Endothelial cell of umbilical vein (primary cell): ENCODE measurements around the gene GCSH. TPM values are rescaled to one million over a fixed set of nuclear protein-coding genes. Genes with fewer than 3 reads are reported as not detected.

Experiments
- BruUV-seq: library from RNA; stranded (reverse); fragments of 400-500 nt; replicated peaks from 2 replicates; lab custom pipeline; 2021; lab: Mats Ljungman, UMichigan
- CTCF ChIA-PET: fragments of 300-600, 350-600 bp; sonication (Branson Sonifier 250); formaldehyde crosslinking; loops from one replicate; lab custom pipeline; 2021; ENCODE audit warnings: antibody characterized with exemption, inconsistent platforms; lab: Charles Lee
- POLR2A ChIA-PET: fragments of 300-600, 350-600 bp; sonication (Branson Sonifier 250); formaldehyde crosslinking; loops from one replicate; lab custom pipeline; 2021; ENCODE audit warnings: antibody characterized with exemption, inconsistent platforms; lab: Charles Lee
- DNase-seq: peaks from one replicate; pipeline ENCODE4 v3.0.0-alpha.2; 2011; ENCODE audit warnings: low read depth, low spot score
- FAIRE-seq: peaks from 2 replicates; lab custom pipeline; 2011; peaks lifted over from hg19 to GRCh38; lab: Jason Lieb, UNC
- H2AFZ ChIP-seq: 2 replicates; pipeline ENCODE4 v1.6.0; 2012; ENCODE audit warnings: low read depth, low read length, control low read depth, inconsistent platforms
- H3K27ac ChIP-seq: 2 replicates; pipeline ENCODE4 v1.5.1; 2011; ENCODE audit warnings: low read depth, mild to moderate bottlenecking, control low read depth, low read length, moderate library complexity; ENCODE audit not compliant: insufficient read depth
- H3K27me3 ChIP-seq, 2 experiments: 2 replicates each; pipeline versions ENCODE4 v1.6.0 to v1.6.1; 2011; ENCODE audit warnings: low read length in 2 of 2, mixed read lengths in 1 of 2; ENCODE audit not compliant: control insufficient read depth in 2 of 2, insufficient read depth in 2 of 2
- H3K36me3 ChIP-seq, 2 experiments: 2 replicates in 1 of 2; 3 replicates in 1 of 2; pipeline ENCODE4 v1.5.1; 2011; ENCODE audit warnings: low read length in 2 of 2, mild to moderate bottlenecking in 1 of 2, moderate library complexity in 1 of 2; ENCODE audit not compliant: control insufficient read depth in 2 of 2, insufficient read depth in 2 of 2; ENCODE audit errors: extremely low read depth in 1 of 2
- H3K4me1 ChIP-seq: 3 replicates; pipeline ENCODE4 v1.5.1; 2011; ENCODE audit warnings: mild to moderate bottlenecking, low read length; ENCODE audit not compliant: control insufficient read depth, insufficient read depth; ENCODE audit errors: extremely low read depth
- H3K4me2 ChIP-seq: 2 replicates; pipeline ENCODE4 v1.6.1; 2011; ENCODE audit warnings: low read length, control low read depth, mixed read lengths; ENCODE audit not compliant: insufficient read depth
- H3K4me3 ChIP-seq, 3 experiments: fragments of 200-600 bp in 1 of 3; sonication (generic), shearing (Covaris generic) in 1 of 3; replicated peaks in 1 of 3; 2 replicates each; pipeline ENCODE4 v1.5.1; 2011 to 2016; ENCODE audit warnings: control low read depth in 3 of 3, low read length in 3 of 3, mild to moderate bottlenecking in 2 of 3, inconsistent platforms in 1 of 3, low read depth in 1 of 3, moderate library complexity in 1 of 3; ENCODE audit not compliant: insufficient read depth in 1 of 3
- H3K79me2 ChIP-seq: 2 replicates; pipeline ENCODE4 v1.6.0; 2012; ENCODE audit warnings: low read length, inconsistent platforms; ENCODE audit not compliant: control insufficient read depth, insufficient read depth
- H3K9ac ChIP-seq: replicated peaks from 2 replicates; pipeline ENCODE3; 2011; ENCODE audit warnings: low read length, control low read depth; ENCODE audit not compliant: insufficient read depth; ENCODE audit errors: extremely low read depth
- H3K9me1 ChIP-seq: replicated peaks from 3 replicates; pipeline ENCODE4 v1.6.0; 2011; ENCODE audit warnings: mild to moderate bottlenecking, low read length; ENCODE audit not compliant: control insufficient read depth, insufficient read depth; ENCODE audit errors: extremely low read depth
- H3K9me3 ChIP-seq: replicated peaks from 2 replicates; pipeline ENCODE4 v1.5.1; 2012; ENCODE audit warnings: low read length, inconsistent platforms; ENCODE audit not compliant: control insufficient read depth, insufficient read depth
- H4K20me1 ChIP-seq: replicated peaks from 2 replicates; pipeline ENCODE3; 2011; ENCODE audit warnings: mild to moderate bottlenecking, low read length; ENCODE audit not compliant: control insufficient read depth, insufficient read depth; ENCODE audit errors: extremely low read depth
- EZH2 ChIP-seq: IDR thresholded peaks from 2 replicates; pipeline ENCODE4 v1.6.1; 2012; ENCODE audit warnings: borderline replicate concordance, low read depth, mild to moderate bottlenecking, moderate library complexity, low read length, inconsistent platforms; ENCODE audit not compliant: severe bottlenecking
- FOS ChIP-seq: IDR thresholded peaks from 2 replicates; pipeline ENCODE4 v1.6.1; 2011; ENCODE audit warnings: mild to moderate bottlenecking, low read length, moderate library complexity, borderline replicate concordance; ENCODE audit not compliant: insufficient read depth
- GATA2 ChIP-seq: IDR thresholded peaks from 2 replicates; pipeline ENCODE4 v1.7.0; 2011; ENCODE audit warnings: low read depth, mild to moderate bottlenecking, moderate library complexity, mixed read lengths, low read length; ENCODE audit not compliant: insufficient read length, insufficient read depth
- JUN ChIP-seq: IDR thresholded peaks from 2 replicates; pipeline ENCODE4 v1.6.1; 2011; ENCODE audit warnings: borderline replicate concordance, low read depth; ENCODE audit not compliant: insufficient read length, insufficient read depth
- MYC ChIP-seq: IDR thresholded peaks from one replicate; pipeline ENCODE4 v1.6.1; 2011; ENCODE audit warnings: mild to moderate bottlenecking, low read depth, low read length
- POLR2A ChIP-seq: IDR thresholded peaks from 2 replicates; pipeline ENCODE4 v1.6.1; 2012; ENCODE audit warnings: low read depth, mild to moderate bottlenecking, control low read depth, low read length
- POLR2AphosphoS5 ChIP-seq: IDR thresholded peaks from 2 replicates; pipeline ENCODE4 v1.6.1; 2012; ENCODE audit warnings: low read depth, mild to moderate bottlenecking, control low read depth, low read length, moderate library complexity; ENCODE audit not compliant: insufficient read depth
- dilution Hi-C: fragments of 300-500 bp; cut with MboI; formaldehyde crosslinking; loops from one replicate; pipeline ENCODE4 v1.15.0; 2019; ENCODE audit warnings: low sequenced_read_pairs; ENCODE audit not compliant: extremely low pct_ligation_motif_present
- intact Hi-C: fragments of 100-400 bp; cut with micrococcal nuclease; formaldehyde crosslinking; loops from one replicate; pipeline ENCODE4 v1.10.0; 2022
- polyA plus RNA-seq, 4 experiments: library from polyadenylated mRNA; depleted of rRNA in 3 of 4; stranded (reverse) in 3 of 4; unstranded in 1 of 4; fragments of >200 nt; gene quantifications; 2 replicates each; pipeline versions ENCODE4 v1.2.1 to v1.2.3, GENCODE V29; 2011 to 2012; ENCODE audit warnings: missing spikeins in 1 of 4
- total RNA-seq: library from RNA; stranded (reverse); gene quantifications from 2 replicates; pipeline ENCODE4 v1.2.3, GENCODE V29; 2021
- TF ChIP-seq, protein P1 (sequence below), 2 donors: IDR thresholded peaks; 1 replicate in 1 of 2; 2 replicates in 1 of 2; pipeline ENCODE4 v1.5.1; 2011; ENCODE audit warnings: low read length in 2 of 2, mild to moderate bottlenecking in 2 of 2, moderate library complexity in 2 of 2, control low read depth in 1 of 2, inconsistent platforms in 1 of 2, low read depth in 1 of 2; ENCODE audit not compliant: insufficient read depth in 1 of 2; ENCODE audit errors: extremely low read depth in 1 of 2
- TF ChIP-seq, protein P2 (sequence below): IDR thresholded peaks from 2 replicates; pipeline ENCODE4 v1.6.1; 2011; ENCODE audit not compliant: insufficient read depth, insufficient read length

Gene GCSH
- total and polyA plus RNA-seq, 2 donors (not counting 3 experiments of a cell fraction or from before 2014, with no cell fraction given), result 6.9 to 31.1 TPM

- POLR2A ChIA-PET, result no interaction called here
- intact Hi-C loops, result no loop called here
- CTCF ChIA-PET, result no interaction called here
These were observed 32.7 kb upstream of the GCSH start for GRCh38 chr16:81128726-81129524.

GRCh38 chr16:81127051-81127450, 30.9 kb upstream of the GCSH start:
- H3K79me2 ChIP-seq, result no peaks in the 10 kb centered on the region
- H3K9me1 ChIP-seq, result no peaks in the 10 kb centered on the region
- no peaks in the 10 kb centered on the region for H3K36me3 ChIP-seq
- no peak overlapping the region for H3K4me3 ChIP-seq
- intact Hi-C loops, result no loop called here
- no peaks in the 10 kb centered on the region for H4K20me1 ChIP-seq
- no peak overlapping the region for H3K9ac ChIP-seq
- dilution Hi-C loops, result no loop called here
- ChIA-PET POLR2A (no interaction called here), CTCF (no interaction called here)
- no peak overlapping the region for H3K27ac ChIP-seq
- BruUV-seq, result no TSS peak
- H3K9me3 ChIP-seq, result no peaks in the 10 kb centered on the region
- H3K27me3 ChIP-seq, result no peaks in the 10 kb centered on the region
- no peak for DNase-seq
- no peak overlapping the region for H2AFZ ChIP-seq
- TF ChIP-seq JUN, result no peak
- TF ChIP-seq FOS, result no peak
- TF ChIP-seq, protein P1, sequence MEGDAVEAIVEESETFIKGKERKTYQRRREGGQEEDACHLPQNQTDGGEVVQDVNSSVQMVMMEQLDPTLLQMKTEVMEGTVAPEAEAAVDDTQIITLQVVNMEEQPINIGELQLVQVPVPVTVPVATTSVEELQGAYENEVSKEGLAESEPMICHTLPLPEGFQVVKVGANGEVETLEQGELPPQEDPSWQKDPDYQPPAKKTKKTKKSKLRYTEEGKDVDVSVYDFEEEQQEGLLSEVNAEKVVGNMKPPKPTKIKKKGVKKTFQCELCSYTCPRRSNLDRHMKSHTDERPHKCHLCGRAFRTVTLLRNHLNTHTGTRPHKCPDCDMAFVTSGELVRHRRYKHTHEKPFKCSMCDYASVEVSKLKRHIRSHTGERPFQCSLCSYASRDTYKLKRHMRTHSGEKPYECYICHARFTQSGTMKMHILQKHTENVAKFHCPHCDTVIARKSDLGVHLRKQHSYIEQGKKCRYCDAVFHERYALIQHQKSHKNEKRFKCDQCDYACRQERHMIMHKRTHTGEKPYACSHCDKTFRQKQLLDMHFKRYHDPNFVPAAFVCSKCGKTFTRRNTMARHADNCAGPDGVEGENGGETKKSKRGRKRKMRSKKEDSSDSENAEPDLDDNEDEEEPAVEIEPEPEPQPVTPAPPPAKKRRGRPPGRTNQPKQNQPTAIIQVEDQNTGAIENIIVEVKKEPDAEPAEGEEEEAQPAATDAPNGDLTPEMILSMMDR (IDR thresholded peaks at IDR 0.05; ENCODE audit: extremely low read depth in 1 of 2, insufficient read depth in 1 of 2, low read depth in 1 of 2, low read length in 2 of 2), result no peak
- TF ChIP-seq MYC, result no peak
- TF ChIP-seq POLR2A, result no peak
- no peak for TF ChIP-seq GATA2
- no peak for TF ChIP-seq POLR2AphosphoS5
- TF ChIP-seq EZH2, result no peak
- TF ChIP-seq, protein P2, sequence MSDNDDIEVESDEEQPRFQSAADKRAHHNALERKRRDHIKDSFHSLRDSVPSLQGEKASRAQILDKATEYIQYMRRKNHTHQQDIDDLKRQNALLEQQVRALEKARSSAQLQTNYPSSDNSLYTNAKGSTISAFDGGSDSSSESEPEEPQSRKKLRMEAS, result no peak
- no peak for FAIRE-seq
- no peaks in the 10 kb centered on the region for H3K4me1 ChIP-seq
- no peak overlapping the region for H3K4me2 ChIP-seq

More at GRCh38 chr16:81128726-81129524, 32.7 kb upstream of the GCSH start:
- FAIRE-seq (no peak), DNase-seq (no peak)
- Histone ChIP-seq H3K27ac (no peak overlapping the region), H3K9me3 (no peaks in the 10 kb centered on the region), H3K4me3 (no peak overlapping the region), H3K4me1 (no peaks in the 10 kb centered on the region), H3K27me3 (no peaks in the 10 kb centered on the region), H4K20me1 (no peaks in the 10 kb centered on the region), H2AFZ (no peak overlapping the region), H3K36me3 (no peaks in the 10 kb centered on the region), H3K79me2 (no peaks in the 10 kb centered on the region), H3K9me1 (no peaks in the 10 kb centered on the region), H3K4me2 (no peak overlapping the region), H3K9ac (no peak overlapping the region)
- dilution Hi-C loops, result no loop called here
- no peak for TF ChIP-seq POLR2AphosphoS5
- no TSS peak for BruUV-seq
